HCT116 (cell line): Measurements from ENCODE around the gene GJD3. TPM values are rescaled to one million over a fixed set of nuclear protein-coding genes. Genes with fewer than 3 reads are reported as not detected.

Experiments used
- ATAC-seq: fragments of 200-7000 bp; cut with Tn5 transposase; 2 replicates; pipeline ENCODE4 v1.9.1; 2020; ENCODE audit warnings: mild to moderate bottlenecking, moderate library complexity
- BruUV-seq: library from RNA; stranded (reverse); fragments of 400-500 nt; replicated peaks from 2 replicates; lab custom pipeline; 2021; lab: Mats Ljungman, UMichigan
- CTCF ChIA-PET: fragments of 300-600 bp; sonication (Branson Sonifier 250); formaldehyde crosslinking; loops from one replicate; lab custom pipeline; 2021; ENCODE audit warnings: antibody characterized with exemption; lab: Charles Lee
- POLR2A ChIA-PET: fragments of 300-600, 350-600 bp; sonication (Branson Sonifier 250); formaldehyde crosslinking; loops from one replicate; lab custom pipeline; 2021; ENCODE audit warnings: antibody characterized with exemption; lab: Charles Lee
- RAD21 ChIA-PET, 2 experiments: fragments of 300-600 bp; sonication (Branson Sonifier 250); formaldehyde crosslinking; loops; one replicate each; lab custom pipeline; 2023; ENCODE audit warnings: low total read pairs in 2 of 2; ENCODE audit not compliant: uncharacterized antibody in 2 of 2, unreplicated experiment in 2 of 2, low non-redundant PET in 1 of 2; lab: Charles Lee
- DNase-seq: peaks from one replicate; pipeline ENCODE4 v3.0.0-alpha.2; 2010; ENCODE audit warnings: low read depth, low spot score
- H2AFZ ChIP-seq: fragments of 200-600 bp; shearing (Covaris generic), sonication (generic); 2 replicates; pipeline ENCODE4 v1.6.1; 2017; ENCODE audit warnings: low read depth, mixed run types, mixed read lengths, antibody characterized with exemption, low read length; ENCODE audit not compliant: poor library complexity, severe bottlenecking
- H3K27ac ChIP-seq: 2 replicates; pipeline ENCODE4 v1.5.1; 2012; ENCODE audit warnings: low read depth, low read length
- H3K27me3 ChIP-seq: fragments of 200-600 bp; sonication (generic); 2 replicates; pipeline ENCODE4 v1.6.1; 2016; ENCODE audit warnings: mixed run types, low read length, mixed read lengths; ENCODE audit not compliant: insufficient read depth
- H3K36me3 ChIP-seq, 2 experiments: fragments of 200-500 bp in 1 of 2; fragments of 200-600 bp in 1 of 2; sonication (Bioruptor generic) in 1 of 2; sonication (generic) in 1 of 2; 2 replicates each; pipeline versions ENCODE4 v1.5.1 to v1.6.1; 2014 to 2016; ENCODE audit warnings: low read length in 2 of 2, inconsistent platforms in 1 of 2, mixed read lengths in 1 of 2, mixed run types in 1 of 2; ENCODE audit not compliant: insufficient read depth in 2 of 2, control insufficient read depth in 1 of 2
- H3K4me1 ChIP-seq, 2 experiments: fragments of 200-600 bp in 1 of 2; sonication (generic) in 1 of 2; 2 replicates each; pipeline versions ENCODE4 v1.5.1 to v1.6.1; 2012 to 2017; ENCODE audit warnings: low read length in 2 of 2, inconsistent platforms in 1 of 2, mild to moderate bottlenecking in 1 of 2, mixed read lengths in 1 of 2, mixed run types in 1 of 2, moderate library complexity in 1 of 2; ENCODE audit not compliant: insufficient read depth in 2 of 2, control insufficient read depth in 1 of 2
- H3K4me2 ChIP-seq: fragments of 200-600 bp; sonication (generic); 2 replicates; pipeline ENCODE4 v1.6.1; 2017; ENCODE audit warnings: mixed run types, low read length, mixed read lengths
- H3K4me3 ChIP-seq, 2 experiments: fragments of 200-600 bp in 1 of 2; sonication (generic) in 1 of 2; replicated peaks in 1 of 2; 2 replicates each; pipeline ENCODE4 v1.5.1; 2011 to 2016; ENCODE audit warnings: low read length in 2 of 2, control low read depth in 1 of 2, low read depth in 1 of 2, mild to moderate bottlenecking in 1 of 2, mixed read lengths in 1 of 2, mixed run types in 1 of 2
- H3K79me2 ChIP-seq: fragments of 200-600 bp; sonication (generic); 2 replicates; pipeline ENCODE4 v1.6.1; 2017; ENCODE audit warnings: mild to moderate bottlenecking, mixed run types, low read length, moderate library complexity, mixed read lengths; ENCODE audit not compliant: insufficient read depth
- H3K9ac ChIP-seq: fragments of 200-600 bp; sonication (generic); 2 replicates; pipeline ENCODE4 v1.6.1; 2016; ENCODE audit warnings: low read length, mixed read lengths
- H3K9me2 ChIP-seq: fragments of 200-600 bp; sonication (generic), shearing (Covaris generic); 2 replicates; pipeline ENCODE4 v1.6.1; 2017; ENCODE audit warnings: mixed run types, mild to moderate bottlenecking, moderate library complexity; ENCODE audit not compliant: insufficient read depth
- H3K9me3 ChIP-seq, 2 experiments: fragments of 200-500 bp in 1 of 2; fragments of 200-600 bp in 1 of 2; sonication (Bioruptor generic) in 1 of 2; sonication (generic) in 1 of 2; 2 replicates each; pipeline ENCODE4 v1.6.1; 2014 to 2017; ENCODE audit warnings: low read length in 2 of 2, mixed read lengths in 2 of 2, inconsistent platforms in 1 of 2, low read depth in 1 of 2, mild to moderate bottlenecking in 1 of 2, mixed run types in 1 of 2, moderate library complexity in 1 of 2; ENCODE audit not compliant: control insufficient read depth in 1 of 2, insufficient read depth in 1 of 2
- H4K20me1 ChIP-seq: fragments of 200-600 bp; sonication (generic), shearing (Covaris generic); 2 replicates; pipeline ENCODE4 v1.6.1; 2017; ENCODE audit warnings: mixed run types, mild to moderate bottlenecking, moderate library complexity; ENCODE audit not compliant: insufficient read depth
- ATF3 ChIP-seq: IDR thresholded peaks from 2 replicates; pipeline ENCODE4 v1.6.1; 2012
- CBX3 ChIP-seq: IDR thresholded peaks from 2 replicates; pipeline ENCODE4 v1.6.1; 2012; ENCODE audit warnings: low read depth
- CEBPB ChIP-seq: IDR thresholded peaks from 2 replicates; pipeline ENCODE4 v1.6.1; 2012; ENCODE audit warnings: low read depth
- EGR1 ChIP-seq: IDR thresholded peaks from 2 replicates; pipeline ENCODE4 v1.6.1; 2012; ENCODE audit warnings: low read depth
- EZH2 ChIP-seq: fragments of 200-600 bp; sonication (generic); IDR thresholded peaks from 2 replicates; pipeline ENCODE4 v1.6.1; 2017; ENCODE audit warnings: antibody characterized with exemption, mixed run types
- FOSL1 ChIP-seq: IDR thresholded peaks from 2 replicates; pipeline ENCODE4 v1.6.1; 2012; ENCODE audit warnings: low read depth
- POLR2A ChIP-seq: IDR thresholded peaks from 2 replicates; pipeline ENCODE4 v1.7.0; 2011; ENCODE audit warnings: borderline replicate concordance; ENCODE audit not compliant: insufficient read depth, insufficient read length; ENCODE audit errors: extremely low read depth
- POLR2AphosphoS5 ChIP-seq: IDR thresholded peaks from 2 replicates; pipeline ENCODE4 v1.6.1; 2011; ENCODE audit warnings: mild to moderate bottlenecking, low read depth, low read length, moderate library complexity
- REST ChIP-seq: IDR thresholded peaks from 2 replicates; pipeline ENCODE4 v1.6.1; 2012; ENCODE audit warnings: low read depth
- SIN3A ChIP-seq: IDR thresholded peaks from 2 replicates; pipeline ENCODE4 v1.6.1; 2012; ENCODE audit warnings: low read depth
- SP1 ChIP-seq: IDR thresholded peaks from 2 replicates; pipeline ENCODE4 v1.6.1; 2012; ENCODE audit warnings: low read depth
- SRF ChIP-seq: IDR thresholded peaks from 2 replicates; pipeline ENCODE4 v1.6.1; 2012; ENCODE audit warnings: low read depth
- ZBTB33 ChIP-seq: IDR thresholded peaks from 2 replicates; pipeline ENCODE4 v1.6.1; 2011; ENCODE audit warnings: mild to moderate bottlenecking, low read length, moderate library complexity; ENCODE audit not compliant: insufficient replicate concordance; ENCODE audit errors: extremely low read depth
- intact Hi-C: fragments of 100-400 bp; cut with micrococcal nuclease; formaldehyde crosslinking; loops from 2 replicates; pipeline ENCODE4 v1.10.0; 2022
- total RNA-seq: library from RNA; stranded (reverse); gene quantifications from one replicate; pipeline ENCODE4 v1.2.1, GENCODE V29; 2021; ENCODE audit not compliant: unreplicated experiment

The GJD3 gene
- total RNA-seq, 1 experiment from 2014 or later = not detected

GRCh38 chr17:40404003-40404402 is 39.5 kb upstream of the GJD3 start:
- Histone ChIP-seq H3K4me3 (no peak overlapping the region), H3K27me3 (no peaks in the 10 kb centered on the region), H3K79me2 (peaks cover 70% of the 10 kb centered on the region), H3K9me3 (no peaks in the 10 kb centered on the region), H4K20me1 (peaks cover 18% of the 10 kb centered on the region; the same call in 1 of the 2 replicates), H3K9ac (no peak overlapping the region), H3K9me2 (no peaks in the 10 kb centered on the region), H3K4me1 (no peaks in the 10 kb centered on the region), H3K27ac (no peak overlapping the region), H2AFZ (no peak overlapping the region), H3K36me3 (peaks cover 83 to 84% of the 10 kb centered on the region in 2 experiments), H3K4me2 (no peak overlapping the region)
- intact Hi-C loops = no loop called here
- TF ChIP-seq ATF3 (no peak), ZBTB33 (no peak), FOSL1 (no peak), CBX3 (no peak), SP1 (no peak), CEBPB (no peak), SIN3A (no peak)
- DNase-seq (no peak), ATAC-seq (no peak)
- POLR2A ChIA-PET = no interaction called here
- RAD21 ChIA-PET = no interaction called here
- CTCF ChIA-PET = interaction anchor here (0.6 kb wide), 1 partner anchor 129 kb away, joined by 4 read pairs; no protein-coding TSS in a partner anchor
- BruUV-seq = no TSS peak

- ChIA-PET CTCF (no interaction called here), RAD21 (no interaction called here), POLR2A (no interaction called here)
- intact Hi-C loops = no loop called here
- ATAC-seq = no peak
- Histone ChIP-seq H3K9me3 (no peaks in the 10 kb centered on the region), H3K4me2 (no peak overlapping the region), H2AFZ (no peak overlapping the region), H3K79me2 (peaks cover 68% of the 10 kb centered on the region), H3K36me3 (peaks cover 83 to 86% of the 10 kb centered on the region in 2 experiments), H3K27ac (no peak overlapping the region), H3K4me3 (no peak overlapping the region), H4K20me1 (peaks cover 18% of the 10 kb centered on the region; the same call in 1 of the 2 replicates), H3K9ac (no peak overlapping the region), H3K27me3 (no peaks in the 10 kb centered on the region), H3K4me1 (no peaks in the 10 kb centered on the region), H3K9me2 (no peaks in the 10 kb centered on the region)
- no peak for DNase-seq
- no TSS peak for BruUV-seq
- TF ChIP-seq FOSL1 (no peak), POLR2AphosphoS5 (no peak), EZH2 (no peak), CBX3 (no peak), EGR1 (no peak), POLR2A (no peak), ATF3 (no peak), SRF (no peak), REST (no peak)
These were observed 38.1 kb upstream of the GJD3 start for GRCh38 chr17:40402668-40403067.
